Parathyroid adenoma (tissue), 2 donors: Measurements from ENCODE around the gene ADCYAP1R1.

Source experiments
- H2AFZ ChIP-seq: fragments of 300-600 bp; sonication (generic); one replicate; pipeline ENCODE4 v1.7.0; 2017; ENCODE audit warnings: antibody characterized with exemption, mild to moderate bottlenecking
- H3K27ac ChIP-seq: fragments of 300-600 bp; sonication (generic); one replicate; pipeline ENCODE4 v1.7.0; 2017
- H3K27me3 ChIP-seq: fragments of 300-600 bp; sonication (generic); one replicate; pipeline ENCODE4 v1.7.0; 2017; ENCODE audit warnings: low read length; ENCODE audit not compliant: control insufficient read depth, insufficient read depth
- H3K36me3 ChIP-seq: fragments of 300-600 bp; sonication (generic); one replicate; pipeline ENCODE4 v1.7.0; 2017; ENCODE audit warnings: low read length; ENCODE audit not compliant: control insufficient read depth, insufficient read depth
- H3K4me1 ChIP-seq: fragments of 300-600 bp; sonication (generic); one replicate; pipeline ENCODE4 v1.7.0; 2017; ENCODE audit warnings: control low read depth
- H3K4me2 ChIP-seq: fragments of 300-600 bp; sonication (generic); one replicate; pipeline ENCODE4 v1.7.0; 2017; ENCODE audit warnings: low read length
- H3K4me3 ChIP-seq: fragments of 300-600 bp; sonication (generic); one replicate; pipeline ENCODE4 v1.7.0; 2017; ENCODE audit warnings: low read depth, low read length
- H3K79me2 ChIP-seq: fragments of 300-600 bp; sonication (generic); one replicate; pipeline ENCODE4 v1.7.0; 2017; ENCODE audit warnings: control low read depth
- H3K9ac ChIP-seq: fragments of 300-600 bp; sonication (generic); one replicate; pipeline ENCODE4 v1.7.0; 2017; ENCODE audit warnings: mild to moderate bottlenecking
- H3K9me3 ChIP-seq: fragments of 300-600 bp; sonication (generic); one replicate; pipeline ENCODE4 v1.7.0; 2017; ENCODE audit warnings: low read length; ENCODE audit not compliant: control insufficient read depth
- CTCF ChIP-seq: fragments of 300-600 bp; sonication (generic); IDR thresholded peaks from one replicate; pipeline ENCODE4 v1.7.0; 2017; ENCODE audit warnings: antibody characterized with exemption, mild to moderate bottlenecking
- donor health status: primary hyperparathyroidism.

Gene ADCYAP1R1

GRCh38 chr7:31069860-31070555, 17.9 kb downstream of the ADCYAP1R1 start:
- H3K4me1 ChIP-seq: no peaks in the 10 kb centered on the region
- H3K27me3 ChIP-seq: no peaks in the 10 kb centered on the region
- TF ChIP-seq CTCF: no peak
- no peak overlapping the region for H3K9ac ChIP-seq
- H3K9me3 ChIP-seq: no peaks in the 10 kb centered on the region
- H3K4me3 ChIP-seq: no peak overlapping the region
- no peak overlapping the region for H3K27ac ChIP-seq
- H3K36me3 ChIP-seq: no peaks in the 10 kb centered on the region
- H2AFZ ChIP-seq: no peak overlapping the region
- H3K4me2 ChIP-seq: no peak overlapping the region
- H3K79me2 ChIP-seq: no peaks in the 10 kb centered on the region

GRCh38 chr7:31070991-31071644, 19.0 kb downstream of the ADCYAP1R1 start:
- no peak overlapping the region for H3K4me3 ChIP-seq
- no peak overlapping the region for H3K9ac ChIP-seq
- H2AFZ ChIP-seq: no peak overlapping the region
- no peaks in the 10 kb centered on the region for H3K79me2 ChIP-seq
- H3K27me3 ChIP-seq: no peaks in the 10 kb centered on the region
- H3K9me3 ChIP-seq: no peaks in the 10 kb centered on the region
- no peak overlapping the region for H3K27ac ChIP-seq
- H3K4me1 ChIP-seq: no peaks in the 10 kb centered on the region
- H3K4me2 ChIP-seq: no peak overlapping the region
- H3K36me3 ChIP-seq: no peaks in the 10 kb centered on the region
- TF ChIP-seq CTCF: no peak

GRCh38 chr7:31071645-31072029, 19.5 kb downstream of the ADCYAP1R1 start:
- no peak overlapping the region for H2AFZ ChIP-seq
- H3K4me1 ChIP-seq: no peaks in the 10 kb centered on the region
- no peak overlapping the region for H3K4me2 ChIP-seq
- no peak for TF ChIP-seq CTCF
- H3K4me3 ChIP-seq: no peak overlapping the region
- no peak overlapping the region for H3K9ac ChIP-seq
- H3K9me3 ChIP-seq: no peaks in the 10 kb centered on the region
- no peaks in the 10 kb centered on the region for H3K79me2 ChIP-seq
- no peak overlapping the region for H3K27ac ChIP-seq
- no peaks in the 10 kb centered on the region for H3K36me3 ChIP-seq
- no peaks in the 10 kb centered on the region for H3K27me3 ChIP-seq

- no peak overlapping the region for H3K27ac ChIP-seq
- no peak for TF ChIP-seq CTCF
- no peaks in the 10 kb centered on the region for H3K9me3 ChIP-seq
- no peak overlapping the region for H2AFZ ChIP-seq
- no peak overlapping the region for H3K4me2 ChIP-seq
- H3K4me1 ChIP-seq: no peaks in the 10 kb centered on the region
- H3K27me3 ChIP-seq: no peaks in the 10 kb centered on the region
- H3K9ac ChIP-seq: no peak overlapping the region
- H3K4me3 ChIP-seq: no peak overlapping the region
- no peaks in the 10 kb centered on the region for H3K79me2 ChIP-seq
- no peaks in the 10 kb centered on the region for H3K36me3 ChIP-seq
These were observed 21.4 kb downstream of the ADCYAP1R1 start for GRCh38 chr7:31073326-31074119.
